PFSK-1 (cell line): ENCODE results near the gene CFAP97D2.

Experiments used
- FOXP2 ChIP-seq: optimal IDR thresholded peaks from 2 replicates; pipeline ENCODE3; 2011; ENCODE audit warnings: borderline replicate concordance, control low read depth, inconsistent platforms; ENCODE audit not compliant: insufficient read depth; ENCODE audit errors: extremely low read length, extremely low read depth
- POLR2AphosphoS5 ChIP-seq: IDR thresholded peaks from 2 replicates; pipeline ENCODE4 v1.6.1; 2012; ENCODE audit warnings: low read depth, mild to moderate bottlenecking, control low read depth, low read length, moderate library complexity
- REST ChIP-seq, 2 experiments: IDR thresholded peaks; 2 replicates each; pipeline versions ENCODE4 v1.6.1 to v1.8.0; 2011 to 2012; ENCODE audit warnings: low read depth in 2 of 2, low read length in 2 of 2, control low read depth in 1 of 2, inconsistent platforms in 1 of 2, mild to moderate bottlenecking in 1 of 2, moderate library complexity in 1 of 2; ENCODE audit not compliant: insufficient read depth in 1 of 2
- SIN3A ChIP-seq: IDR thresholded peaks from 2 replicates; pipeline ENCODE4 v1.6.1; 2012; ENCODE audit warnings: mild to moderate bottlenecking, low read length, moderate library complexity, borderline replicate concordance; ENCODE audit not compliant: insufficient read depth
- TAF1 ChIP-seq: IDR thresholded peaks from 2 replicates; pipeline ENCODE4 v1.6.1; 2012; ENCODE audit warnings: low read length, control low read depth, borderline replicate concordance; ENCODE audit not compliant: insufficient read depth

DNA sequence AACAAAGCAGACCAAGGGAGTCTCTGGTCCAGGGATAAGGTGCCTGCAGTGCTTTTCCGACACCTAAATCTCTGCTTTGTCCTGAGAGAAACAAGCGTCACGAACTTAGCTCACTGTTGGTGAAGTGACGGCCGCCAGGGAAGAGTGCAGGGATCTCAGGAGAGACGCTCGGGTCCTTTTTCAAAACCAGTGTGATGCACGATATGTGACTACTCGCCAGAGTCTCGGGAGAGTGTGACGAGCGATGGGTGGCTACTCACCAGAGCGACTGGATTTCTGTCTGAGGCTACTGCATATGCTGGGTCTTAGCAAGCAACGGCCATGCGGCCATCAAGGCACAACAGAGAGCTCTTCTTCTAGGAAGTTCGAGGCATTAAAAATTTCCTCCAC, 16.5 kb upstream of the CFAP97D2 start:
- no peak for TF ChIP-seq POLR2AphosphoS5
- no peak for TF ChIP-seq REST (IDR thresholded peaks at IDR 0.05; ENCODE audit: insufficient read depth in 1 of 2, low read depth in 2 of 2, low read length in 2 of 2)
- no peak for TF ChIP-seq SIN3A
- TF ChIP-seq TAF1 = no peak
- TF ChIP-seq FOXP2 = no peak
